NCI-H1092 (cell line): ENCODE data around the gene NAV2.

Experiments
- DNase-seq: peaks from one replicate; lab custom pipeline; 2025; lab: John Stamatoyannopoulos, UW

Gene NAV2

GRCh38 chr11:19829109-19829837, 116.6 kb downstream of the NAV2 start:
- DNase-seq = no peak

GRCh38 chr11:19832086-19832750, 119.6 kb downstream of the NAV2 start:
- no peak for DNase-seq

- no peak for DNase-seq
These were observed 120.3 kb downstream of the NAV2 start for GRCh38 chr11:19832901-19833300.

- DNase-seq = no peak
These were observed 122.1 kb downstream of the NAV2 start for GRCh38 chr11:19834771-19835170.

- no peak for DNase-seq
These were observed 124.0 kb downstream of the NAV2 start for GRCh38 chr11:19836666-19837065.

DNA sequence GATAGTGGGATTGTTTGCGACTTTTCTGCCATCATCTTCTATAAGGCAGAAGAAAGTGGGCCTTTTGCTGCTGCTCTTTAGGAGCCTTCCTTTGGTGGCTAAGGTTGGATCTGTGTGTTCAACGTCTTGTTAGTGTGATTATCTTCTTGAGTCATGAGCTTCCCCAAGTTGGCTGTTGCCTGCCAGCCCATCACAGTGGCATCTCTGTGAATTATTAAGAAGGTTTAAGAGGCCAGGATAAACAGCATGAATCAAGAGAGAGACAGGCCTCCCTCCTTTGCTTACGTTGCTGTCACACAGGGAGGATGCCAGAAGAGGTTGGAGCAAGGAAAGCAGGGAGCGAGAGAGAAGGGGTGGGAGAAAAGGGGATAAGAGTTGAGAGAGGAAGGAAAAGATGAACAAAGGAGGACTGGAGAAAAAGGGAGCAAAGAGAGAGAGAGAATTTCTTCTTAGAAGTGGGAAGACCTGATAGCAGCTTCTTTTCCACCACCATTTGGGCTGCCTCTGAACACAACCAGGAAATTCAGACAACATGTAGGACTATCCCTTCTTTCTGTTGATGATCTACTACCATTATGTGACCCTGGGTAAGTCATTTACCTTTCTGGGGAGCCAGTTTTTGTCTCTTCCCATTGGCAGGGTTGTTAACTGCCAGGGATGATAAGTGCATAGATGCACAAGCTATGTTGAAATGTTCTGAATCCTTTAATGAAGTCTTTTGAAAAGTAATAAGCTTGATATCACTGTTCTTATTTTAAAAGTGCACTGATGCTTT, 126.5 kb downstream of the NAV2 start:
- DNase-seq = no peak

GRCh38 chr11:19840961-19841360, 128.3 kb downstream of the NAV2 start:
- no peak for DNase-seq

DNA sequence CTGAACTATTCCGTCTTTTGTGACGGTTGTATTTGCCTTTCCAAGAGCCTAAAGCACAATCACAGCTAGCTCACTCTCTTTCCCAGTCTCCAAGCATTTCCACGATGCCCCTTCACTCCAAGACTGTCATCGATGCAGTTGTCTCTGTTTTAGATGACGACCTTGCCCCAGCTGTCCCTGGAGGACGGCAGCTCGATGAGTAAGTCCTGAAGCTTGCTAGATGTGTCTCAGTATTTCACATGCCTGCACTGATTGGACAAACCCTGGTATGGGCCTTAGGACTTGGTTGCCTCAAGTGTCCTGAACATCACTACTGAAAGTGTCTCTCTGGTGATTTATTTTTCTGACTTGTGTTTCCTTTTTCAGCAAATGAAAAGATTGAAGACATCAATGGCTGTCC, 129.9 kb downstream of the NAV2 start:
- no peak for DNase-seq

DNA sequence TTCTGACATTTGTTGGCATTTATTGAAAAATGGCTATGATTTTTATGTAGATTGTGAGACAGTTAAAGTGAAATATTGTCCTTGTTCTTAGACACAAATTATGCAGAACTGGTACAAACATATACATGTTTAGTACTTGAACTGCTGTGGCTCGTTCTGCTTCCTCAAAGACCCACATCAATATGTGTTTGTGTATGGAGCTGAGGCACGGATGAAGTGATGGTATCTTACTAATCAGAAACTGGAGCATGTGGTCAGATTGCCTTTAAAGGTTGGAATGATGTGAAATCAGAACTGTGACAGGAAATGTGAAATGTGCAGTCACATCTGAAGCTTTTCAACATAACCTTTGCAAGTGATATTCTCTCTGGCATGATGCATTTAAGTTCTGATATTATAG, 130.4 kb downstream of the NAV2 start:
- no peak for DNase-seq

DNA sequence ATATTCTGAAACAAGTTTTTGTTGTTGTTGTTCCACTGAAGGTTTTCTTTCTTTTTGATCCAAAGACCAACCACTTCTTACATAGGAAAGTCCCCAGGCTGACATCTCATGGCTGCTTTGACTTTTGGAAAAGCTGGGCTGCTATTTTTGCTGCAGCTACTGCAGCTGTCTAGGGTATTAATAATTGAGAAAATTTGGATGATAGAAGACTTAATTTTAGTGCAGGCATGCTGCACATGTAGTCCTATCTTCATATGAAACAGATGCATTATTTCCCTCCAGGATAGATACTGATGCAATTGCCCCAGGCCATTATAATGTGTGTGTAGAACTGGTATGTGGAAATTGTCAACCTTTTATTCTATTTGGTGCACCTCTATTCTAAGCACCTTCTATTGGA, 131.4 kb downstream of the NAV2 start:
- no peak for DNase-seq

DNA sequence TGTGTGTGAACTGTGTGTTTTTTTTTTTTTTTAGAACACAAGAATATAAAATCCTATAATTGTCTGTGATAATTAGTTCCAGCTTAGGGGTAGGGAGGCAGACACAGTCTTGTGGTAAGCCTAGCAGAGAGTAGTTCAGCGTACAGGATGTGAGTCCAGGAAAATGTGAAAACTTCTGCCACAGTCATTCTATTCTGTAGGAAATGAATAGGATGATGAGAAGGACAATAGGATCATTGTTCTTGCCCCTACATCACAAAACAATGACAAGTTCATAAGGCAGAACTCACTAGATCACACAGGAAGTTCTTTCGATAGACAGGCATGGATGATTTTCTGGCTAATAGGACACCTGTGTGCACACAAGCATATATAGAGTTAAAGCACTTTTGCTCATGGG, 132.2 kb downstream of the NAV2 start:
- DNase-seq = no peak

- DNase-seq = no peak
These were observed 133.0 kb downstream of the NAV2 start for GRCh38 chr11:19845626-19846025.

DNA sequence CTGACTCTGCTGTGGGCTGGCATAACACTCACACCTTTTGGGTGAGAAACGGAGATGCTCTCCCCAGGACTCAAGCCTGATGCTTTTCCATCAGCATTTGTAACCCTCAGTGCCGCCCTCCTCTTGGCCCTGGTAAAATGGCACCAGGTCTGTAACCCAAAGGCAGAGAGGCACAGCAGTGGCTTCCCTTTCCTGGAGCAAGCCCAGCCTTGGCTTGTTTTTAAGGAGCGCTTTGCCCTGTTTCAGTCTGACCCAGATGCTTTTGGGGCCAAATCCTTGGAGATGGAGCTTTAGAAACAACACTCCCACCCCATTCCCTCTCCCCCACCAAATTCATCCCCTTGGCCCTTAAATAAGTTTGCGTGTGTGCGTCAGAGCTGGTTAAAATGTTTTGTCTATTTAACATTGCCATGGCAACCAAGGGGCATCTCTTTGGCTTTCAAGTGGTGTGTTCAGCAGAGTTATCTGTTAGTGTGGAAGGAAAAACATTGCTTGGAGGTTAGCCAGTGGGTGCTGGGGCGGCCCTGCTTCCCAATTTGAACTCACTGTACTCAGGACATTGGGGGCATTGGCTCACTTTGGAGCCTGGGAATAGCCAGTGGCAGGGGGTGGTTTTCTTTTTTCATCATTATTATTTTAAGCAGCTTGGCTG, 134.1 kb downstream of the NAV2 start:
- DNase-seq = no peak

DNA sequence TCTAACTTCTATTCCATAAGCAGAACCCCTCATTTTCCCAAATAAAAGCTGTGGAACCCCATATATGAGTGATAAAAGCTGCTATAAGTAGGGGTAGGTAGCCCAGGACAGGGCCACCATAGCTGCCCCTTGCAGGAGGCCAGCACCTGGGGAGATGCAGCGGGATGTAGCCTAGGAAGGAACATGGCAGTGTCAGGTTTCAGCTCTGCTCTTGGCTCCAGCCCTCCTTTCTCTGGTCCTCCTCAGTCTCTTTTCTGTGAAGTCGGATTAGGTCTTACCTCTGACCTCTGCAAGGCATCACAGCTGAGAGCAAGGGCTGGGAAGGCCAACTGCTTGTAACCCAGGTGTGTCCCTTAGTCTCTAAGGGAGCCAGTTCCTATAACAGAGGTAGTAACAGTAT, 135.6 kb downstream of the NAV2 start:
- no peak for DNase-seq

GRCh38 chr11:19849107-19849789, 136.6 kb downstream of the NAV2 start:
- no peak for DNase-seq

GRCh38 chr11:19849947-19850593, 137.4 kb downstream of the NAV2 start:
- no peak for DNase-seq

GRCh38 chr11:19852288-19852687, 139.7 kb downstream of the NAV2 start:
- DNase-seq = no peak

- DNase-seq = no peak
These were observed 140.4 kb downstream of the NAV2 start for GRCh38 chr11:19853016-19853415.

GRCh38 chr11:19853920-19854319, 141.3 kb downstream of the NAV2 start:
- DNase-seq = no peak

- no peak for DNase-seq
These were observed 148.5 kb downstream of the NAV2 start for GRCh38 chr11:19861171-19861570.

DNA sequence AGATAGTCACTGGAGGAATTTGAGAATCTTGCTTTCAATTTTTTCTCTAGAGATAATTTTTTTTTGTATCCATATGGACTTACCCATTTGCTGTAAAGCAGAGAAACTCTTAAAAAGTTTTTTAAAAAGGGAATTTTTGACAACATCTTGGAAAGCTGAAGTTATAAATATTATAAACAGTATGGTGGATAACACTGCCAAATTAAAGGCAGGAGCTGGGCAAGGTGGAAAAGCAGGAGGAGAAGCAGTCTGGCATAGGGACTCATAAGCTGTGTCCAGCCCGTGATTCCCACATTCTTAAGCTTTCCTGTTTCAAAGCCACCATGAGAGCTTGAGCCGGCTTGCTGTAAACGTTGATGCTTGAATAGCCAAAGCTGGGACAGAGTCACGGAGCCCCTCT, 149.5 kb downstream of the NAV2 start:
- DNase-seq = no peak
